Raji (cell line): ENCODE data around the gene CHST15.

Experiments used
- POLR2A ChIP-seq: IDR thresholded peaks from 2 replicates; pipeline ENCODE4 v1.6.1; 2011; ENCODE audit warnings: low read depth, low read length, control low read depth; ENCODE audit not compliant: insufficient read depth

The CHST15 gene

GRCh38 chr10:124092860-124093773 lies at the start of gene CHST15:
Gene CHST15 (minus strand): TSS chr10:124093598. CDS start chr10:124046212, 47,386 bp downstream.
- no peak for TF ChIP-seq POLR2A

DNA sequence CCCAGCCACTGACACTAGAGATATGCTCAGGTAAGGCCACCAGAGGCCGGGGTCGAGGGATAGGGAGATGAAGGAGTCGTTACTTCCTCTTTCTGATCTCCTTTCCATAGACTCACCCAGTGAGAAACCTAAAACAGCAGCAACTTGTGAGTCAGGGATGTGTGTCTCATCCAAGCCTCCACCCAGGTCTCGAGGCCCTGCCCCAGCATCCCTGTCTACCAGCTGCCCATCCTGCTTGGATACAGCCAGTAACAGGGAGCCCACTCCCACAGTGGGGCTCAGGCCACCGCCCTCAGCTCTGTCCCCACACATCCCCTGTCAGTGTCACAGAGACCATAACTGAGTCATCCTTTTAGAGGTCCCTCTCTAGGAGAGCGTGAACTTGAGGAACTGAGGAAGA lies 49.6 kb upstream of the CHST15 start:
- no peak for TF ChIP-seq POLR2A

GRCh38 chr10:124142006-124142739 lies 48.8 kb upstream of the CHST15 start:
- no peak for TF ChIP-seq POLR2A

DNA sequence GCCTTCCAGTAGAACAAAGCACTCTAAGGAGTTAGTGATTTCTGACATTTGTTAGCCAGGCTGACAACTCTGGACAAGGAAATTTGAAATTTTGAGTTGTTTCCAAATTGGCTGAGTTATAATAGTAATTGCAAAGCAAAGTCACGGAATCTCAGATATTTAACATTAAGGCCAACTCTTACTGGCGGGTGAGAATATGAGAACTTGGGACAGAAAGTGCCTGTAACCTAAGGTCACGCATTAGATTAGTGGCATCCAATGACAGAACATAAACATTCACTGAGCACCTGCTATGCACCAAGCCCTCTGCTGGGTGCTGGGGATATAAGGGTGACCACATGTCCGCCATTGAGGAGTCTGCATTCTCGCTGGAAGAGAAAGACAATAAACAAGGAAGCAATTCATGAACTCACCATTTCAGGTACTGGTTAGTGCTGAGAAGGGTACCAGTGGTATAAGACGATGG lies 45.5 kb upstream of the CHST15 start:
- no peak for TF ChIP-seq POLR2A

GRCh38 chr10:124138195-124138882 lies 44.9 kb upstream of the CHST15 start:
- no peak for TF ChIP-seq POLR2A

DNA sequence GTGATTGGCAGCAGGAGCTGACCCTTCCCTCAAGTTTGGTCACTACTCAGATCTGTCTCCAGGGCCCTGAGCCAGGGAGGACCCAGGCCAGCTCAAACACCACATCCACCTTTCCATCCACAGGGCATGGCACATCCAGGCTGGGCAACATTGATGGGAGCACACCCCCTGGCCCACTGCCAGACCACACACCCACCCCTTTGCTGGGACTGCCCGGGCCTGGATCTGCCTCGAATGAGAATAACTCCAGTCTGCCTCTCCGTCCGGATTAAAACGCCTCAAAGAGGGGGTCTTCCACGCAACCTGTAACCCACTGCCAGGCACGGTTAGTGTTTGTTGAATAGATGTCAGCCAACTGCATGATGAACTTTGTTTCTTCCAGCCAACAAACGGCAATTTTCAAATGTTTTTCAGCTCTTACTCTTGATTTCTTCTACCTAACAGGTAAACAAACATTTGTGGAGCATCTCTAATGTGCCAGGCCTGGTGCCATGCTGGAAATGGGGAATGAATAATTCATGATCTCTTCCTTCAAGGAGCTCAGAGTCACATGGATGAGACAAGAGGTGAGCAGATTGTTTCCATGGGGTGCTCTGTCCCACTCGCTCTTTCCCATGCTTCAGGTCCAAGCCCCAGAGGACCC lies 41.0 kb upstream of the CHST15 start:
- TF ChIP-seq POLR2A, result no peak

DNA sequence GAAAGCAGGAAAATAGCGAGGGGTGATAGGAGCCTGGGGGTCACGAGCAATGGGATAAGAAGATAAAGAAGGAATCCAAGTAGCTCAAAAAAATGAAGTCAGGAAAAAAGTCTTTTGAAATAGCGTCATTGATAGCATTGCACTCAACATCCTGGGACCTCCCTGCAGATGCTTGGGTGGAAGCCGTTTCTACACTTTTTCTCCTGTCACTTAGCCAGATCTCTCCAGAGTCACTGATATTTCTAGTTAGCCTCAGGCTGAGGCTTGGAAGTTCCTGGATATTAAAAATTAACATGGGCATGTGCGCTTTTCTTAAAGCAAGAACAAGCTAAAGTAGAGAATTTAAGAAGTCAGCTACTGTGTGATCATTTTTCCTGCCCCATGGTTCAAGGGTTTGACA lies 39.5 kb upstream of the CHST15 start:
- TF ChIP-seq POLR2A, result no peak

DNA sequence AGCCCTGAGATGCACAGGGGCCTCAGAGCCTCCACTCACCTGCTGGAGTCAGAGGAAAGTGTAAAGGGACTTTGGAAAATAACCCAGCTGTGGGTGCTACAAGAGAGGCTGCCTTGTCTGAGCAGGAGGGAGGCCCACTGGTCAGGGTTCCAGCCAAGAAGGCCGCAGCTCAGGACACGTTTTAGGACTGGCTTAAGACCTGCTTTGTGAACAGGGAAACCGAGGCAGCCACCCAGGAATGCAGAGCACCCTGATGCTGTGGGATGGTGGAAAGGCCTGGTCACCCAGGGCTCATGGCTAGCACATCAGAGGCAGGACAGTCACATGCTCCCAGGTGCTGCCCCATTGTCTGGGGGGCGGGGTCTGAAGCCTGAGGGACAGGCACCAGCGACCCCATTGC lies 38.9 kb upstream of the CHST15 start:
- no peak for TF ChIP-seq POLR2A

DNA sequence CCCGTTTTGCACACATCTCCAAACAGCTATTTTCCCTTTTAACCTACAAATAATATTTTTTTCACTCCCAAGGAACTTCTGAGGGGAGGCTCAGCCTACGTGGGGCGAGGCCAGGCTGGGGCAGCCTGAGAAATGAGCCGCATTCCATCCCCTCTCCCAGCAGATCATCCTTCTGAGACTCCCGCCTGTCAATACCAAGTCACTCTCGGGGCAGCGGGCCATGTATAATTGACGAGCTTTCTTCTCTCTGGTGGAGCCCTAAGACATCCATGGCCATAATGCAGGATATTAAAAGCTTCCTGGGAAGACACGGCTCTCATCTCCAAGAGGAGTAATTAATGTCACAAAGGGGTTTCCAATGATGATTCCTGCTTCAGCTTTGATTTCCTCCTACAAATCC lies 37.8 kb upstream of the CHST15 start:
- no peak for TF ChIP-seq POLR2A

DNA sequence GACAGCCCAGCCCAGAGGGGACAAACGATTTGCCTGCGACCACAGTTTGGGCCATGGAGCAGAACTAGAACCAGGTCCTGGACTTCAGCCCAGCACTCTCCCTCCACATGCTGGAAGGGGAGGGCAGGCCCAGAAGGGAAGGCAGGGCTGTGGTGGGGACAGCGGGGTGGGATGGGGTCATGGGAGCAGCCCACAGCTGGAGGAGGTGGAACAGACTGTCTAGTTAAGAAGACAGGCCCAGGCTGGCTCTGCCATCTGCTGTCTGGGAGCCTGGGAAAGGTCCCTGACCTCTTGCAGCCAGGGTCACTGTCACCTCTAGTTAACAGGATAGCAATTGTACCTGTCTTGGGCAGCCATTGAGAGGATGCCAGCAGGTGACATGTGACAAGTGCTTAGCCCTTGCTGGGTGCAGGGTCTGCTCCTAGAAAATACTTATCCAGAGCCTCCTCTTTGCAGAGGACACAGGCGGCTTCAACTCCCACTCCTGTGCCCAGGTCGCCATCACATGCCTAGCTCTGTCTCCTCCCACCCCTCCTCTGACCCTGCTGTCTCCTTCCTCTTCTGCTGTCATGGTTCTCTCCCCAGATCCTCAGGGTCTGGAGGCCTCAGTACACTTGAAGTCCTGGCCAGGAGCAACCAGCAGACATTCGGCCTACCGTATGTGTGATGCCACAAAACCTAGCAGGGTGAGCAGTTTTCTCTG lies 37.0 kb upstream of the CHST15 start:
- no peak for TF ChIP-seq POLR2A

GRCh38 chr10:124129471-124129870 lies 36.1 kb upstream of the CHST15 start:
- no peak for TF ChIP-seq POLR2A

DNA sequence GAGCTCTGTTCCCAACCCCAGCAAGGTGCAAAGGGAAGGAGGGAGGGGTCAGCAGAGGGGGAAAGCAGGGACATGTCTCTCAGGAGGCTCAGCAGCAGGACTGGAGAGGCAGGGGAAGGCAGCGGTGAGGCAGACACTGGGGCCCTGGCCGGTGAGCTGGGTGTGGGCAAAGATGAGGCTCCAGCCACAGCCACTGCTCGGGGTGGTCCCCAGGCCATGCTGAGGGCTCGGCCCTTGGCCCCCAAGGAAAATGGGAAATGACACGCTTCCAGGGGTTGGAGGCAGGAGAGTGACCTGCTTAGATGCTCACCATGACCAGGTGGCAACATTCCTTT lies 35.4 kb upstream of the CHST15 start:
- TF ChIP-seq POLR2A, result no peak

DNA sequence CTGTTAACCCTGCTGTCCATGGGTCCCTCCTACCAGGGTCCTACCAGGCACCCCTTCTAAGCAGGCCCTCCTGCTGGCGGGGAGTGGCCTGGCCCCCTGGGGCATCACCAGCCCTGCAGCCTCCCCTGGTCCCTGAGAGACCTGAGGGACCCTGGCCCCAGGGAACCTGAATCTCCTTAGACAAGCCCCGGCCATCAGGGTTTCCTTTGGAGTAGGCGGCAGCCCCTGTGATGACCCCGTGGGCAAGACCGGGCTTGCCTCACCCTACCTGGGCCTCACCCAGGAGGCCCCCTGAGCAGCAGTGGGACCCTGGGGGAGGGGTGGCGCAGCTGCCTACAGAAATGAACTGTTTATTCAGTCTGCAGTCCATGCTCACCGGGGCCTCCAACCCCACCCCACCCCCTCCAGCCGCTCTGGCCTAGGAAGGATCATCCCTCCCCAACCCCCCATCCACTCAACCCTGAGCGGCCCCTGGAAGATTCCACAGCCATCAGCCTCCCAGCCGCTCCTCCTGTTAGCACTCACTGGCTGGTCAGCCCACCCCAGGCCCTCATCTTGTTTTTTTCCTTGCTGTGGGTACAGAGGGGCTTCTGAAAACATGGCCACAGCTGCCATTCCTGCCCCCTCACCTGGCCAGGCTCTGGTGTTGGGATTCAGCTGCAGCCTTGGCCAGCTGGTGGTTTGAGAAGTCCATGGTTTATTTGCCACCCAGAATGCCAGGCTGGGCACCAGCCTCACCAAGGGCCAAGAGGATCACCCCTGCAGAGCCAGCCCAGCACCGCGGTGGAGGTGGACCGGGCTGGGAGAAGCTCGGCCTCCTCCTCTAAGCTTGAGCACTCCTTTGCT lies 34.8 kb upstream of the CHST15 start:
- TF ChIP-seq POLR2A, result no peak

- TF ChIP-seq POLR2A, result no peak
Observed at GRCh38 chr10:124127563-124127962, 34.2 kb upstream of the CHST15 start.

GRCh38 chr10:124126983-124127385 lies 33.6 kb upstream of the CHST15 start:
- TF ChIP-seq POLR2A, result no peak
